Measurements from ENCODE around the gene PALM3. TPM values are rescaled to one million over a fixed set of nuclear protein-coding genes. Genes with fewer than 3 reads are reported as not detected.
A peak's percentile ranks its signal among the peaks of the same experiment; 100 is the strongest.
"Not testable (repeated sequence)": the region's sequence is repeated elsewhere in the genome, so short reads cannot be mapped to it uniquely, and the experiment has no call there.

The PALM3 gene
- total and polyA plus RNA-seq, 12 donors: 0.14 to 0.94 (median 0.33) TPM; not detected in 6

DNA sequence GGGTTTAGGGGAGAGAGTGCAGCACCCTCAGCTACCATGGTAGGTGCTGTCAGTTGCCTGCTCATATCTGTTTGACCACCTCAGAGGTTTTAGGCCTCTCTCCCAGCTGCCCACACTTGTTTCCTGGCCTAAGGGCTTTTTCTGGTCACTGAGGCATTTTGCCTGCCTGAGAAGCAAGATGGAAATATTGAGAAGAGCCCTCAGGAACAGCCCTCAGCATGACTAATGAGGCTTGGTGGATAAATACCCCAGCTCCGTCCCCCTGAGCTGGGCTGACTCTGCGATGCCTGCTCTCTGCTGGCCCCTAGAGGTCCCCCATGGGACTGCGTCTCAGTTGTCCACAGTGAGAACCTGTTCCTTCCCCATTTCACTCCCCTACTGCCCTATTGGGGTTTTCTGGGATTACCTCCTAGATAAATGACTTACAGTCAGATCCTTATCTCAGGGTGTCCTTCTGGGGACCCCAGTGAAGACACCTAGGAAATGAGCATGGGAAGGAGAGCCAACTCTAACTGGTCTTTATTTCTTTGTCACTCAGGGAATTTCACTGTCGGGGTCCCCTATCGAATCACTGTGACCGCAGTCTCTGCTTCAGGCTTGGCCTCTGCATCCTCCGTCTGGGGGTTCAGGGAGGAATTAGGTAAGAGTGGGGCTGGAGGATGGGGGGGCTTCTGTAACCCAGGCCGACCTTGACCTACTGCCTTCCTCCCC is 13.3 kb downstream of the PALM3 start:
- DNase-seq (peak; percentile 42 to 67), ATAC-seq (peak in 6 of 8 donors; percentile 41 to 71 (median 60))
- Histone ChIP-seq H3K4me1 (no peaks in the 10 kb centered on the region), H3K27me3 (no peaks in the 10 kb centered on the region), H3K9me3 (peaks cover 0 to 13% (median 0%) of the 10 kb centered on the region in 11 donors), H3K27ac (no peak overlapping the region), H3K4me3 (no peak overlapping the region), H3K36me3 (peaks cover 0 to 69% (median 0%) of the 10 kb centered on the region in 9 donors)
- 81 to 83% methylated on average over 8 of the region's 8 CpGs for WGBS, 2 donors
- intact Hi-C loops (cut with DNase I): loop anchor here in 3 of 10 donors (10.0 kb wide), 4 partner anchors 84 to 454 kb away; partner anchors contain the start of gene DCAF15 (in 1 of the 3)
- TF ChIP-seq, protein P1, sequence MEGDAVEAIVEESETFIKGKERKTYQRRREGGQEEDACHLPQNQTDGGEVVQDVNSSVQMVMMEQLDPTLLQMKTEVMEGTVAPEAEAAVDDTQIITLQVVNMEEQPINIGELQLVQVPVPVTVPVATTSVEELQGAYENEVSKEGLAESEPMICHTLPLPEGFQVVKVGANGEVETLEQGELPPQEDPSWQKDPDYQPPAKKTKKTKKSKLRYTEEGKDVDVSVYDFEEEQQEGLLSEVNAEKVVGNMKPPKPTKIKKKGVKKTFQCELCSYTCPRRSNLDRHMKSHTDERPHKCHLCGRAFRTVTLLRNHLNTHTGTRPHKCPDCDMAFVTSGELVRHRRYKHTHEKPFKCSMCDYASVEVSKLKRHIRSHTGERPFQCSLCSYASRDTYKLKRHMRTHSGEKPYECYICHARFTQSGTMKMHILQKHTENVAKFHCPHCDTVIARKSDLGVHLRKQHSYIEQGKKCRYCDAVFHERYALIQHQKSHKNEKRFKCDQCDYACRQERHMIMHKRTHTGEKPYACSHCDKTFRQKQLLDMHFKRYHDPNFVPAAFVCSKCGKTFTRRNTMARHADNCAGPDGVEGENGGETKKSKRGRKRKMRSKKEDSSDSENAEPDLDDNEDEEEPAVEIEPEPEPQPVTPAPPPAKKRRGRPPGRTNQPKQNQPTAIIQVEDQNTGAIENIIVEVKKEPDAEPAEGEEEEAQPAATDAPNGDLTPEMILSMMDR (IDR thresholded peaks at IDR 0.05): peak; percentile 64 to 95 (median 81)

DNA sequence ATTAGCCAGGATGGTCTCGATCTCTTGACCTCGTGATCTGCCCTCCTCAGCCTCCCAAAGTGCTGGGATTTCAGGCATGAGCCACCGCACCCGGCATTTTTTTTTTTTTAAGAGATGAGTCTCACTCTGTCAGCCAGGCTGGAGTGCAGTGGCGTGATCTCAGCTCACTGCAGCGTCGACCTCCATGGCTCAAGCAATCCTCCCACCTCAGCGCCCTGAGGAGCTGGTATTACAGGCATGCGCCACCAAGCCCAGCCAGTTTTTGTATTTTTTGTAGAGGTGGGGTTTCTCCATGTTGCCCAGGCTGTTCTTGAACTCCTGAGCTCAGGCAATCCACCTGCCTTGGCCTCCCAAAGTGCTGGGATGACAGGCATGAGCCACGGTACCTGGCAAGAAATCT is 14.0 kb downstream of the PALM3 start:
- intact Hi-C loops (cut with DNase I): loop anchor here in 3 of 10 donors (10.0 kb wide), 4 partner anchors 83 to 453 kb away; partner anchors contain the start of gene DCAF15 (in 1 of the 3)
- not testable (repeated sequence) for H3K27me3 ChIP-seq, H3K4me1 ChIP-seq, H3K4me3 ChIP-seq, ATAC-seq, H3K9me3 ChIP-seq, DNase-seq, H3K27ac ChIP-seq
- H3K36me3 ChIP-seq: peaks cover 0 to 68% (median 0%) of the 10 kb centered on the region in 9 donors
- 96 to 99% methylated on average over 10 of the region's 10 CpGs for WGBS, 2 donors

DNA sequence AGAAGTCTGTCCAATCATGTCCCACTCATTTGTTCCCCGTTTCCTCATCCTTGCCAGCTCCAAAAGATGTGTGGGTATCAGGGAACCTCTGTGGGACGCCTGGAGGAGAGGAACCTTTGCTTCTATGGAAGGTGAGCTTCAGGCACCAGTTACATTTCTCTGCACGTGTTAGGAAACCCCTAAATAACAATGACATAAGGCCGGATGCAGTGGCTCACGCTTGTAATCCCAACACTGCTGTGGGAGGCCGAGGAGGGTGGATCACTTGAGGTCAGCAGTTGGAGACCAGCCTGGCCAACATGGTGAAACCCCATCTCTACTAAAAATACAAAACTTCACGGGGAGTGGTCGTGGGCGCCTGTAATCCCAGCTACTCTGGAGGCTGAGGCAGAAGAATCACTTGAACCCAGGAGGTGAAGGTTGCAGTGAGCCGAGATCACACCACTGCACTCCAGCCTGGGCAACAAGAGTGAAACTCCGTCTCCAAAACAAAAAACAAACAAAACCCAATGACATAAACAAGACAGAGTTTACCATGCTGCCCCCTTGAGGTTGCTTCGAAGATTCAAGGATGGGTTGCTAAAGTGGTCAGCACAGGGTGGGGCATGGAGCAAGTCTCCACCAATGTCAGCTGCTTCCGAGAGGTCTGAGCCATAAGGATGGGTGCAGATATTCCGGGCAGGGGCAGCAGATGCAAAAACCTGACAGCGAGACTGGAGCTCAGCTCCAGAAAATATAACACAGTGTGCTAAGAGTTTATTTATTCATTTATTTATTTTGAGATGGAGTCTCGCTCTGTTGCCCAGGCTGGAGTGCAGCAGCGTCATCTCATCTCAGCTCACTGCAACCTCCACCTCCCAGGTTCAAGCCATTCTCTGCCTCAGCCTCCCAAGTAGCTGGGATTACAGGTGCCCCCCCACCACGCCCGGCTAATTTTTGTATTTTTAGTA is 18.9 kb downstream of the PALM3 start:
- 52 to 53% methylated on average over 19 of the region's 19 CpGs for WGBS, 2 donors
- Histone ChIP-seq H3K36me3 (peaks cover 0 to 60% (median 0%) of the 10 kb centered on the region in 9 donors), H3K4me1 (peaks cover 0 to 10% (median 9%) of the 10 kb centered on the region in 9 donors), H3K27ac (peak overlapping the region; percentile 6 to 68 (median 50))
- intact Hi-C loops (cut with DNase I): loop anchor here in 6 of 10 donors (1.0 to 10.0 kb wide), 7 partner anchors 78 to 448 kb away; partner anchors contain the start of gene DCAF15 (in 1 of the 6)
- ATAC-seq (peak; percentile 62 to 88 (median 82)), DNase-seq (peak in 1 of 2 donors; percentile 60)
- not testable (repeated sequence) for H3K27me3 ChIP-seq, H3K9me3 ChIP-seq, H3K4me3 ChIP-seq
- TF ChIP-seq, protein P1 (IDR thresholded peaks at IDR 0.05): peak in 8 of 9 donors; percentile 14 to 77 (median 62)

DNA sequence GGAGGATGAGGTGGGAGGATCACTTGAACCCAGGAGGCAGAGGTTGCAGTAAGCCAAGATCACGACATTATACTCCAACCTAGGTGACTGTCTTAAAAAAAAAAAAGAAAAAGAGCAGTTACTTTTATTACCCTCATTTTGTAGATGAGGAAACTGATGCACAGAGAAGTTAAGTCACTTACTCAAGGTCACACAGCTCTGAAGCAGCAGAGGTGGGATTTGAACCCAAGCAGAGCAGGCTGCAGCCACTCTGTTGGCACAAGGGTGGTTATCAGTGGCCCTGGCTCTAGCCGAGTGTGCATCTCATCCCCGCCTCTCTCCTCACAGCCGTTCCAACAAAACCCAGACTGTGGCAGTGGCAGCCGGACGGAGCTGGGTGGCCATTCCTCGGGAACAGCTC is 22.7 kb downstream of the PALM3 start:
- WGBS, 2 donors: 89 to 93% methylated on average over 7 of the region's 7 CpGs
- peaks cover 0 to 55% (median 0%) of the 10 kb centered on the region in 9 donors for H3K36me3 ChIP-seq
- TF ChIP-seq, protein P1 (IDR thresholded peaks at IDR 0.05): no peak
- H3K27ac ChIP-seq: no peak overlapping the region
- no peaks in the 10 kb centered on the region for H3K9me3 ChIP-seq
- intact Hi-C loops (cut with DNase I): loop anchor here in 2 of 10 donors (10.0 kb wide), 2 partner anchors 84 to 154 kb away; partner anchors contain the start of gene DCAF15 (in 1 of the 2)
- no peak overlapping the region for H3K4me3 ChIP-seq
- peaks cover 0 to 26% (median 10%) of the 10 kb centered on the region in 9 donors for H3K4me1 ChIP-seq
- no peaks in the 10 kb centered on the region for H3K27me3 ChIP-seq
- ATAC-seq (no peak), DNase-seq (no peak)

All from heart right ventricle (tissue), 16 donors.